ENCODE measurements around the gene ERGIC1. TPM values are rescaled to one million over a fixed set of nuclear protein-coding genes. Genes with fewer than 3 reads are reported as not detected.

Gene ERGIC1
- total RNA-seq, 4 donors from 2014 or later = 50.9 to 83.0 (median 65.5) TPM

- no peak overlapping the region for H3K27ac ChIP-seq
- peaks cover 0 to 71% (median 6%) of the 10 kb centered on the region in 3 donors for H3K36me3 ChIP-seq
- WGBS, 2 donors = 100% methylated on average over 1 to 2 of the region's 2 CpGs
- DNase-seq = no peak
- TF ChIP-seq CTCF (IDR thresholded peaks at IDR 0.05) (no peak), POLR2A (IDR thresholded peaks at IDR 0.05) (no peak)
- intact Hi-C loops (cut with DNase I) = no loop called here
- no peaks in the 10 kb centered on the region for H3K27me3 ChIP-seq
- peaks cover 0 to 6% (median 2%) of the 10 kb centered on the region in 3 donors for H3K4me1 ChIP-seq
- H3K4me3 ChIP-seq = no peak overlapping the region
- no peaks in the 10 kb centered on the region for H3K9me3 ChIP-seq
Observed at GRCh38 chr5:172926008-172926523, 92.0 kb downstream of the ERGIC1 start.

GRCh38 chr5:172926796-172927195 lies 92.7 kb downstream of the ERGIC1 start:
- Histone ChIP-seq H3K9me3 (no peaks in the 10 kb centered on the region), H3K4me1 (peaks cover 0 to 12% (median 6%) of the 10 kb centered on the region in 3 donors), H3K36me3 (peaks cover 0 to 64% (median 6%) of the 10 kb centered on the region in 3 donors), H3K4me3 (no peak overlapping the region), H3K27ac (no peak overlapping the region), H3K27me3 (no peaks in the 10 kb centered on the region)
- intact Hi-C loops (cut with DNase I) = no loop called here
- no peak for TF ChIP-seq CTCF (IDR thresholded peaks at IDR 0.05)
- no peak for TF ChIP-seq POLR2A (IDR thresholded peaks at IDR 0.05)
- 80 to 84% methylated on average over 11 to 12 of the region's 12 CpGs for WGBS, 2 donors
- no peak for DNase-seq

- no peak overlapping the region for H3K4me3 ChIP-seq
- no peak overlapping the region for H3K27ac ChIP-seq
- intact Hi-C loops (cut with DNase I) = no loop called here
- WGBS, 2 donors = 91 to 92% methylated on average over 3 of the region's 3 CpGs
- peaks cover 0 to 55% (median 6%) of the 10 kb centered on the region in 3 donors for H3K36me3 ChIP-seq
- H3K9me3 ChIP-seq = no peaks in the 10 kb centered on the region
- DNase-seq = no peak
- H3K27me3 ChIP-seq = no peaks in the 10 kb centered on the region
- TF ChIP-seq POLR2A (IDR thresholded peaks at IDR 0.05) (no peak), CTCF (IDR thresholded peaks at IDR 0.05) (no peak)
- H3K4me1 ChIP-seq = peaks cover 4 to 21% (median 9%) of the 10 kb centered on the region in 3 donors
Observed at GRCh38 chr5:172929371-172929838, 95.4 kb downstream of the ERGIC1 start.

GRCh38 chr5:172931001-172931536 lies 97.0 kb downstream of the ERGIC1 start:
- Histone ChIP-seq H3K9me3 (no peaks in the 10 kb centered on the region), H3K4me3 (no peak overlapping the region), H3K4me1 (peaks cover 4 to 21% (median 9%) of the 10 kb centered on the region in 3 donors), H3K27me3 (no peaks in the 10 kb centered on the region), H3K27ac (peak overlapping the region; percentile 5 to 80 (median 48)), H3K36me3 (peaks cover 4 to 55% (median 5%) of the 10 kb centered on the region in 3 donors)
- DNase-seq = no peak
- WGBS, 2 donors = 53 to 61% methylated on average over 9 of the region's 9 CpGs
- TF ChIP-seq CTCF (IDR thresholded peaks at IDR 0.05) (no peak), POLR2A (IDR thresholded peaks at IDR 0.05) (no peak)
- intact Hi-C loops (cut with DNase I) = loop anchor here (5.0 kb wide), 1 partner anchor 219 kb away; no protein-coding TSS in a partner anchor

GRCh38 chr5:172932313-172933017 lies 98.4 kb downstream of the ERGIC1 start:
- Histone ChIP-seq H3K36me3 (peaks cover 0 to 55% (median 6%) of the 10 kb centered on the region in 3 donors), H3K27ac (peak overlapping the region in 3 of 4 donors; percentile 33 to 66 (median 63)), H3K4me3 (no peak overlapping the region), H3K9me3 (no peaks in the 10 kb centered on the region), H3K4me1 (peaks cover 4 to 21% (median 9%) of the 10 kb centered on the region in 3 donors), H3K27me3 (no peaks in the 10 kb centered on the region)
- no peak for DNase-seq
- TF ChIP-seq POLR2A (IDR thresholded peaks at IDR 0.05) = no peak
- peak; percentile 94 to 98 (median 96) for TF ChIP-seq CTCF (IDR thresholded peaks at IDR 0.05)
- 10 to 30% methylated on average over 5 to 12 of the region's 22 CpGs for WGBS, 2 donors
- intact Hi-C loops (cut with DNase I) = loop anchor here (5.0 kb wide), 1 partner anchor 220 kb away; no protein-coding TSS in a partner anchor

Measured in esophagus squamous epithelium (tissue), 5 donors.